ENCODE measurements around the gene CLNS1A. TPM values are rescaled to one million over a fixed set of nuclear protein-coding genes. Genes with fewer than 3 reads are reported as not detected.

Gene CLNS1A
- polyA plus RNA-seq, 3 donors = 53.1 to 140 (median 139) TPM

GRCh38 chr11:77596626-77597025, 41.0 kb downstream of the CLNS1A start:
- H3K9ac ChIP-seq (ENCODE audit: insufficient read depth, low read length, poor library complexity, severe bottlenecking) = no peak overlapping the region
- WGBS (ENCODE audit: insufficient coverage) = no CpG with 5 or more reads among the region's 2 CpGs
- peaks cover 2 to 9% of the 10 kb centered on the region in 2 donors for H3K36me3 Mint-ChIP-seq
- no peak overlapping the region for H3K4me3 Mint-ChIP-seq
- no peak overlapping the region for H3K4me3 ChIP-seq (replicated peaks in 1 of 3; ENCODE audit: low read depth in 2 of 3, low read length in 3 of 3)
- no peak overlapping the region for H3K27ac ChIP-seq (ENCODE audit: low read depth in 1 of 2, low read length in 2 of 2)
- H3K36me3 ChIP-seq (replicated peaks in 1 of 2; ENCODE audit: control insufficient read depth in 1 of 2, insufficient read depth in 2 of 2, low read length in 2 of 2) = peaks cover 0 to 4% of the 10 kb centered on the region in 2 donors
- H3K27me3 ChIP-seq (ENCODE audit: control insufficient read depth in 2 of 2, insufficient read depth in 2 of 2, low read length in 2 of 2) = no peaks in the 10 kb centered on the region
- no peaks in the 10 kb centered on the region for H3K4me1 ChIP-seq (ENCODE audit: control insufficient read depth in 1 of 2, insufficient read depth in 2 of 2, low read length in 2 of 2)
- no peaks in the 10 kb centered on the region for H3K27me3 Mint-ChIP-seq (ENCODE audit: low read depth in 3 of 3)
- H3K79me2 ChIP-seq (ENCODE audit: insufficient read depth, low read length) = no peaks in the 10 kb centered on the region
- H3K4me2 ChIP-seq (replicated peaks; ENCODE audit: extremely low read depth, low read length, poor library complexity, severe bottlenecking) = no peak overlapping the region
- no peak overlapping the region for H2AFZ ChIP-seq (ENCODE audit: insufficient read depth, low read depth, low read length, poor library complexity, severe bottlenecking)
- no peaks in the 10 kb centered on the region for H3K4me1 Mint-ChIP-seq
- TF ChIP-seq, protein P1, sequence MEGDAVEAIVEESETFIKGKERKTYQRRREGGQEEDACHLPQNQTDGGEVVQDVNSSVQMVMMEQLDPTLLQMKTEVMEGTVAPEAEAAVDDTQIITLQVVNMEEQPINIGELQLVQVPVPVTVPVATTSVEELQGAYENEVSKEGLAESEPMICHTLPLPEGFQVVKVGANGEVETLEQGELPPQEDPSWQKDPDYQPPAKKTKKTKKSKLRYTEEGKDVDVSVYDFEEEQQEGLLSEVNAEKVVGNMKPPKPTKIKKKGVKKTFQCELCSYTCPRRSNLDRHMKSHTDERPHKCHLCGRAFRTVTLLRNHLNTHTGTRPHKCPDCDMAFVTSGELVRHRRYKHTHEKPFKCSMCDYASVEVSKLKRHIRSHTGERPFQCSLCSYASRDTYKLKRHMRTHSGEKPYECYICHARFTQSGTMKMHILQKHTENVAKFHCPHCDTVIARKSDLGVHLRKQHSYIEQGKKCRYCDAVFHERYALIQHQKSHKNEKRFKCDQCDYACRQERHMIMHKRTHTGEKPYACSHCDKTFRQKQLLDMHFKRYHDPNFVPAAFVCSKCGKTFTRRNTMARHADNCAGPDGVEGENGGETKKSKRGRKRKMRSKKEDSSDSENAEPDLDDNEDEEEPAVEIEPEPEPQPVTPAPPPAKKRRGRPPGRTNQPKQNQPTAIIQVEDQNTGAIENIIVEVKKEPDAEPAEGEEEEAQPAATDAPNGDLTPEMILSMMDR (IDR thresholded peaks at IDR 0.05) = no peak
- DNase-seq = no peak
- H3K27ac Mint-ChIP-seq = no peak overlapping the region
- no peaks in the 10 kb centered on the region for H4K20me1 ChIP-seq (ENCODE audit: insufficient read depth, low read length)
- intact Hi-C loops (cut with micrococcal nuclease) = no loop called here
- H3K9me3 ChIP-seq (replicated peaks in 1 of 2; ENCODE audit: control insufficient read depth in 1 of 2, insufficient read depth in 1 of 2, low read length in 2 of 2) = no peaks in the 10 kb centered on the region
- no peaks in the 10 kb centered on the region for H3K9me3 Mint-ChIP-seq

- H3K27ac ChIP-seq (ENCODE audit: low read depth in 1 of 2, low read length in 2 of 2) = no peak overlapping the region
- no peaks in the 10 kb centered on the region for H3K79me2 ChIP-seq (ENCODE audit: insufficient read depth, low read length)
- no peak overlapping the region for H3K27ac Mint-ChIP-seq
- H3K4me2 ChIP-seq (replicated peaks; ENCODE audit: extremely low read depth, low read length, poor library complexity, severe bottlenecking) = no peak overlapping the region
- H3K36me3 Mint-ChIP-seq = peaks cover 0 to 4% of the 10 kb centered on the region in 2 donors
- H3K27me3 Mint-ChIP-seq (ENCODE audit: low read depth in 3 of 3) = peaks cover 9 to 16% (median 11%) of the 10 kb centered on the region in 3 donors
- no peak overlapping the region for H3K4me3 ChIP-seq (replicated peaks in 1 of 3; ENCODE audit: low read depth in 2 of 3, low read length in 3 of 3)
- H3K9me3 Mint-ChIP-seq = peaks cover 0 to 2% (median 0%) of the 10 kb centered on the region in 7 donors
- no peaks in the 10 kb centered on the region for H4K20me1 ChIP-seq (ENCODE audit: insufficient read depth, low read length)
- no peak overlapping the region for H2AFZ ChIP-seq (ENCODE audit: insufficient read depth, low read depth, low read length, poor library complexity, severe bottlenecking)
- H3K4me3 Mint-ChIP-seq = no peak overlapping the region
- H3K9ac ChIP-seq (ENCODE audit: insufficient read depth, low read length, poor library complexity, severe bottlenecking) = no peak overlapping the region
- H3K27me3 ChIP-seq (ENCODE audit: control insufficient read depth in 2 of 2, insufficient read depth in 2 of 2, low read length in 2 of 2) = peaks cover 7 to 11% of the 10 kb centered on the region in 2 donors
- no peaks in the 10 kb centered on the region for H3K9me3 ChIP-seq (replicated peaks in 1 of 2; ENCODE audit: control insufficient read depth in 1 of 2, insufficient read depth in 1 of 2, low read length in 2 of 2)
- intact Hi-C loops (cut with micrococcal nuclease) = no loop called here
- peaks cover 13 to 17% of the 10 kb centered on the region in 2 donors for H3K4me1 ChIP-seq (ENCODE audit: control insufficient read depth in 1 of 2, insufficient read depth in 2 of 2, low read length in 2 of 2)
- TF ChIP-seq, protein P1 (IDR thresholded peaks at IDR 0.05) = no peak
- H3K36me3 ChIP-seq (replicated peaks in 1 of 2; ENCODE audit: control insufficient read depth in 1 of 2, insufficient read depth in 2 of 2, low read length in 2 of 2) = no peaks in the 10 kb centered on the region
- H3K4me1 Mint-ChIP-seq = peaks cover 14% of the 10 kb centered on the region
- DNase-seq = no peak
These were observed 43.7 kb downstream of the CLNS1A start for GRCh38 chr11:77593883-77594282.

Measured in CD14-positive monocyte (primary cell).